Measurements from ENCODE around the gene TPCN2. TPM values are rescaled to one million over a fixed set of nuclear protein-coding genes. Genes with fewer than 3 reads are reported as not detected.
A peak's percentile ranks its signal among the peaks of the same experiment; 100 is the strongest.

TPCN2 gene
- total and polyA plus RNA-seq, 2 donors: 14.0 to 14.4 TPM

DNA sequence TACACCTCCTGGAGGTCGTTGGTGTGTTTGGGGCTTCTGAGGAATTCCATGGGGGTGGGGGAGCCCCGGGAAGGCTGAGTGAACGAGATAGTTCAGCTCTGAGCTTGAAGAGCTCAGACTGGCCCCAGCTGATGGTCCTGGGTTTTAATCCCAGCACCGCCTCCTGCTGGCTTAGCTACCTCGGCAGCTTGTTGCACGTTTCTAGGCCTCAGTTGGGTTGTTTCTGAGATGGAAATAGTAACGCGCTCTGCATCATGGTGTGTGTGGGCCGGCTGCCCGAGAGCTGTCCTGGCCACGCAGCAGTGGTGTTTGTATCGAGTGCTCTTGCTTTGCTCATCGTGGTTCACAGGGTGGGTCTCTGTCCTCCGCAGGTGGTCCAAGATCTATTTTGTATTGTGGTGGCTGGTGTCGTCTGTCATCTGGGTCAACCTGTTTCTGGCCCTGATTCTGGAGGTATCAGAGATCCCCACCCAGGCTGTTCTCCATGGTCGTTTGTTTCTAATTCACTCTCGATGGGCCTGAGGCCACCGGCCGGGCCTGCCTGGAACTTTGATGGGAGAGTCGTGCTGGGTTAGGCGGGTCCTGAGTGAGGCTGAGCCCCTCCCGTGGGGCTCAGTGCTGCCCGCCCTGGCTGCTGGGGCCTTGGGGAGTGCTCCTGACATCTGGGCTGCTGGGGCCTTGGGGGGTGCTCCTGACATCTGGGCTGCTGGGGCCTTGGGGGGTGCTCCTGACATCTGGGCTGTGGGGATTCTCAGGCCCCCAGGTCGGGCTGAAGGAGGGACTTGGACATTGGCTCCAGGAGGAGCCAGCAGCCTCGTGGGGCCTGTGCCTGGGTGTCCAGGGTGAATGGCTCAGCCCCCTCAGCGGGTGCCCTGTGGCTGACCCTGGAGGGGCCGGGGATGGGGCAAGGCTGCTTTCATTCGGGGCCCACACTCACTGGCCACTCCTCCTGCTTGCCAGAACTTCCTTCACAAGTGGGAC lies 37.7 kb downstream of the TPCN2 start:
- Histone ChIP-seq H3K4me3 (ENCODE audit: low read depth, low read length) (no peak overlapping the region), H3K27ac (ENCODE audit: low read depth) (no peak overlapping the region), H3K36me3 (ENCODE audit: insufficient read depth) (no peaks in the 10 kb centered on the region), H3K4me1 (ENCODE audit: insufficient read depth) (no peaks in the 10 kb centered on the region)
- DNase-seq (ENCODE audit: extremely low spot score): no peak
- WGBS: 56% methylated on average over 28 of the region's 28 CpGs

DNA sequence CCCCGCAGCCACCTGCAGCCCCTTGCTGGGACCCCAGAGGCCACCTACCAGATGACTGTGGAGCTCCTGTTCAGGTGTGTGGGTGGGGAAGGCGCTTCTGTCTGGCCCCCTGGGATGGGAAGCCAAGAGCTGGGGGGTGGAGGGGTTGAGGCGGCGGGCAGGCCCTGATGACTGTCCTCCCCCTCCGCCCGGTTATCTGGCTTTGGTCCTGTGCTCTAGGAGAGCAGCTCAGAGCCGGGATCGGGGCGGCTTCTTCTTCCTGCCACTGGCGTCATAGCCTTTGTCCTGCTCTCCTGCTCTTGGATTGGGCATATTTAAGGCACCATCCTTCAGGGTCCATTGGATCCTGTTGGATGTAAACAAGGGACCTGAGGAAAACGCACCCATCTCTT lies 38.4 kb downstream of the TPCN2 start:
- WGBS: 71% methylated on average over 11 of the region's 11 CpGs
- DNase-seq (ENCODE audit: extremely low spot score): no peak
- Histone ChIP-seq H3K4me1 (ENCODE audit: insufficient read depth) (no peaks in the 10 kb centered on the region), H3K36me3 (ENCODE audit: insufficient read depth) (no peaks in the 10 kb centered on the region), H3K4me3 (ENCODE audit: low read depth, low read length) (no peak overlapping the region), H3K27ac (ENCODE audit: low read depth) (no peak overlapping the region)

- Histone ChIP-seq H3K27ac (ENCODE audit: low read depth) (no peak overlapping the region), H3K36me3 (ENCODE audit: insufficient read depth) (no peaks in the 10 kb centered on the region), H3K4me1 (ENCODE audit: insufficient read depth) (no peaks in the 10 kb centered on the region), H3K4me3 (ENCODE audit: low read depth, low read length) (no peak overlapping the region)
- DNase-seq (ENCODE audit: extremely low spot score): no peak
- 82% methylated on average over 14 of the region's 14 CpGs for WGBS
These were observed 39.1 kb downstream of the TPCN2 start for GRCh38 chr11:69087811-69088210.

GRCh38 chr11:69088676-69089146 lies 40.0 kb downstream of the TPCN2 start:
- Histone ChIP-seq H3K27ac (ENCODE audit: low read depth) (no peak overlapping the region), H3K36me3 (ENCODE audit: insufficient read depth) (no peaks in the 10 kb centered on the region), H3K4me3 (ENCODE audit: low read depth, low read length) (no peak overlapping the region), H3K4me1 (ENCODE audit: insufficient read depth) (no peaks in the 10 kb centered on the region)
- WGBS: 29% methylated on average over 11 of the region's 11 CpGs
- peak; percentile 60 for DNase-seq (ENCODE audit: extremely low spot score)

DNA sequence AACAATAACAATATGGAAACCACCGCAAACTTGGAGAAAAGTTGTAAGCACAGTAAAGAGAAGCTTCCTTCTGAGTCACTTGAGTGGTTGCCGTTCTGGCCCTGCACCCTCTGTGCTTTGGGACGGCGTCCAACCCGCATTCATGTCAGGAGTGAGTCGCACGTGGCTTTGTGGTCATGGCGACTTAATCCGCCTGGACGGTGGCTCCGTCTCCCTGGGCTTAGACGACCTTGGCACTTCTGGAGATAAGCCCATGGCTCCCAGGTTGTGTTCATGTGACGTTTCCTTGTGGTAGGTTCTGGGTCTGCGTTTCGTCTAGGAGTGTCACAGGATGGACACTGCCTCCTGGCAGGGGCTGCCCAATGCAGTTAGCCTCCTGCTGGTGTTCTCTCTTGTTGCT lies 40.5 kb downstream of the TPCN2 start:
- no peaks in the 10 kb centered on the region for H3K4me1 ChIP-seq (ENCODE audit: insufficient read depth)
- H3K4me3 ChIP-seq (ENCODE audit: low read depth, low read length): no peak overlapping the region
- no peak for DNase-seq (ENCODE audit: extremely low spot score)
- no peaks in the 10 kb centered on the region for H3K36me3 ChIP-seq (ENCODE audit: insufficient read depth)
- WGBS: 48% methylated on average over 15 of the region's 15 CpGs
- H3K27ac ChIP-seq (ENCODE audit: low read depth): no peak overlapping the region

- 97% methylated on average over 6 of the region's 6 CpGs for WGBS
- no peaks in the 10 kb centered on the region for H3K4me1 ChIP-seq (ENCODE audit: insufficient read depth)
- H3K27ac ChIP-seq (ENCODE audit: low read depth): no peak overlapping the region
- no peak for DNase-seq (ENCODE audit: extremely low spot score)
- H3K4me3 ChIP-seq (ENCODE audit: low read depth, low read length): no peak overlapping the region
- H3K36me3 ChIP-seq (ENCODE audit: insufficient read depth): no peaks in the 10 kb centered on the region
These were observed 43.0 kb downstream of the TPCN2 start for GRCh38 chr11:69091638-69092165.

DNA sequence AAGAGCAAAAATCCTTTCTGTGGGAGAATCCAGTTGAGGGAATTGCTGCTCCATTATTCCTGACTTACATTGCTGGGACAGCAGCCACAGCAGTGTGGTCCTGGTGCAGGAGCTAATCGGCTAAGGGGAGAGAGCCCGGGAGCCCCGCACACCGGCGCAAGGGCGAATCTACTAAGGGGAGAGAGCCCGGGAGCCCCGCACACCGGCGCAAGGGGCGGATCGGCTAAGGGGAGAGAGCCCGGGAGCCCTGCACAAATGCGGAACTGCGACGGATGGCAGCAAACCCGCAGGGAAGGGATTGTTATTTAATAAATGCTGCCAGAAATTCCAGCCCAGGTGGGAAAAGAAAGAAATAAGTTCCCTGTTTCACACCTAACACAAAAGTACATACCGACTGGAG lies 43.5 kb downstream of the TPCN2 start:
- H3K36me3 ChIP-seq (ENCODE audit: insufficient read depth): no peaks in the 10 kb centered on the region
- no peaks in the 10 kb centered on the region for H3K4me1 ChIP-seq (ENCODE audit: insufficient read depth)
- H3K27ac ChIP-seq (ENCODE audit: low read depth): no peak overlapping the region
- H3K4me3 ChIP-seq (ENCODE audit: low read depth, low read length): no peak overlapping the region
- DNase-seq (ENCODE audit: extremely low spot score): no peak
- WGBS: 93% methylated on average over 18 of the region's 18 CpGs

GRCh38 chr11:69093106-69093505 lies 44.4 kb downstream of the TPCN2 start:
- no peaks in the 10 kb centered on the region for H3K36me3 ChIP-seq (ENCODE audit: insufficient read depth)
- 86% methylated on average over 10 of the region's 10 CpGs for WGBS
- no peak overlapping the region for H3K4me3 ChIP-seq (ENCODE audit: low read depth, low read length)
- DNase-seq (ENCODE audit: extremely low spot score): no peak
- H3K27ac ChIP-seq (ENCODE audit: low read depth): no peak overlapping the region
- H3K4me1 ChIP-seq (ENCODE audit: insufficient read depth): no peaks in the 10 kb centered on the region

- WGBS: 57% methylated on average over 16 of the region's 16 CpGs
- no peak overlapping the region for H3K4me3 ChIP-seq (ENCODE audit: low read depth, low read length)
- no peak overlapping the region for H3K27ac ChIP-seq (ENCODE audit: low read depth)
- no peaks in the 10 kb centered on the region for H3K36me3 ChIP-seq (ENCODE audit: insufficient read depth)
- no peak for DNase-seq (ENCODE audit: extremely low spot score)
- H3K4me1 ChIP-seq (ENCODE audit: insufficient read depth): no peaks in the 10 kb centered on the region
These were observed 45.6 kb downstream of the TPCN2 start for GRCh38 chr11:69094111-69094914.

GRCh38 chr11:69094915-69095290 lies 46.2 kb downstream of the TPCN2 start:
- Histone ChIP-seq H3K4me1 (ENCODE audit: insufficient read depth) (no peaks in the 10 kb centered on the region), H3K4me3 (ENCODE audit: low read depth, low read length) (no peak overlapping the region), H3K36me3 (ENCODE audit: insufficient read depth) (no peaks in the 10 kb centered on the region), H3K27ac (ENCODE audit: low read depth) (no peak overlapping the region)
- 80% methylated on average over 10 of the region's 10 CpGs for WGBS
- no peak for DNase-seq (ENCODE audit: extremely low spot score)

DNA sequence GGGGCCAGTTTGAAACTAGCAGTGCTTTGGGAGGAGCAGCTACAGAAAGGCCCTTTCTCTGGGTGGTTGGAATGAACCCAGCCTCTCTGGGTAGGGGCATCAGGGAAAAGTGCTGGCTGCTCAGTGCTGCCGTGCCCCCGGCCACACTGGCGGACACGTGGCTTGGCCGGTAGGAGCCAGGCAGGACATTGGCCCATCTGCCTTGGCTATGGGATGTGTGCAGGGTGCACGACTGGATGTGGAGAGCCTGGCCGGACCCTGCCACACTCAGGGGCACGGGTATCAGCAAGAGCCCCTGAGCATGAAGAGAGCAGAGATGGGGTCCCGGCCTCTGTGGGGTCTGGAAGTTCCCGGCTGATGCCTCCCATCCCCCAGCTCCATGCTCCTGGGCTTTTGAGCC lies 46.6 kb downstream of the TPCN2 start:
- H3K4me1 ChIP-seq (ENCODE audit: insufficient read depth): no peaks in the 10 kb centered on the region
- no peak overlapping the region for H3K4me3 ChIP-seq (ENCODE audit: low read depth, low read length)
- WGBS: 76% methylated on average over 10 of the region's 10 CpGs
- no peak overlapping the region for H3K27ac ChIP-seq (ENCODE audit: low read depth)
- H3K36me3 ChIP-seq (ENCODE audit: insufficient read depth): no peaks in the 10 kb centered on the region
- DNase-seq (ENCODE audit: extremely low spot score): no peak

- H3K4me1 ChIP-seq (ENCODE audit: insufficient read depth): no peaks in the 10 kb centered on the region
- 89% methylated on average over 13 of the region's 13 CpGs for WGBS
- H3K36me3 ChIP-seq (ENCODE audit: insufficient read depth): no peaks in the 10 kb centered on the region
- no peak overlapping the region for H3K4me3 ChIP-seq (ENCODE audit: low read depth, low read length)
- DNase-seq (ENCODE audit: extremely low spot score): no peak
- no peak overlapping the region for H3K27ac ChIP-seq (ENCODE audit: low read depth)
These were observed 47.7 kb downstream of the TPCN2 start for GRCh38 chr11:69096473-69096872.

DNA sequence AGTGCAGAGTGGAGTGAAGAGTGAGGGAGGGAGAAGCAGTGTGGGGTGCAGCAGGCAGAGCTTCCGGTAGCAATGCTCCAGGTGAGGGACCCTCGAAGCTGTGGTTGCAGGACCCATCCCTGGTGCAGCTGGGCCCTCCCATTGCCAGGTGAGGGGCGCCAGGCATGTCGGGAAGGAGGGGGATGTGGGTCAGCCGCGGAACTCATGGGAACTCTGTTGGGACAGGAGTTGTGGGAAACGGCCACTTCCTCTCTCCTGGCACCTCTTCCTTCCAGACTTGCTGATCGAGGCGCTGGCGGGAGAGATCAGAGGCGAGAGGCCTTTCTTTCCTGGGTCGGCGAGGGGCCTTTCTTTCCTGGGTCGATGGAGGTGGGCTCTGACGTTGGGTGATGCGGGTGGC lies 48.5 kb downstream of the TPCN2 start:
- no peak for DNase-seq (ENCODE audit: extremely low spot score)
- 72% methylated on average over 16 of the region's 16 CpGs for WGBS
- no peak overlapping the region for H3K4me3 ChIP-seq (ENCODE audit: low read depth, low read length)
- H3K27ac ChIP-seq (ENCODE audit: low read depth): no peak overlapping the region
- no peaks in the 10 kb centered on the region for H3K36me3 ChIP-seq (ENCODE audit: insufficient read depth)
- no peaks in the 10 kb centered on the region for H3K4me1 ChIP-seq (ENCODE audit: insufficient read depth)

Measured in urinary bladder (tissue), 4 donors.